PC-3 (cell line): ENCODE measurements around the gene COL15A1. TPM values are rescaled to one million over a fixed set of nuclear protein-coding genes. Genes with fewer than 3 reads are reported as not detected.

Experiments used
- ATAC-seq: fragments of 200-7000 bp; cut with Tn5 transposase; 2 replicates; pipeline ENCODE4 v1.9.1; 2020; ENCODE audit warnings: mild to moderate bottlenecking, moderate library complexity
- BruUV-seq: library from RNA; stranded (reverse); fragments of 400-500 nt; replicated peaks from 2 replicates; lab custom pipeline; 2021; lab: Mats Ljungman, UMichigan
- CTCF ChIA-PET: fragments of 300-600 bp; sonication (Branson Sonifier 250); formaldehyde crosslinking; loops from one replicate; lab custom pipeline; 2022; ENCODE audit warnings: antibody characterized with exemption; lab: Charles Lee
- POLR2A ChIA-PET: fragments of 300-600 bp; sonication (Branson Sonifier 250); formaldehyde crosslinking; loops from one replicate; lab custom pipeline; 2022; ENCODE audit warnings: antibody characterized with exemption; ENCODE audit not compliant: unreplicated experiment; lab: Charles Lee
- DNase-seq: peaks from one replicate; pipeline ENCODE4 v3.0.0-alpha.2; 2015
- H2AFZ ChIP-seq: fragments of 300-600 bp; sonication (generic); 2 replicates; pipeline ENCODE4 v1.6.0; 2016; ENCODE audit warnings: antibody characterized with exemption, low read length
- H3F3A ChIP-seq: fragments of 300-600 bp; sonication (generic); one replicate; pipeline ENCODE4 v1.6.0; 2017; ENCODE audit warnings: antibody characterized with exemption, low read length, control low read depth, mild to moderate bottlenecking; ENCODE audit not compliant: unreplicated experiment
- H3K27ac ChIP-seq: fragments of 300-600 bp; sonication (generic); 2 replicates; pipeline ENCODE4 v1.5.1; 2016; ENCODE audit warnings: mild to moderate bottlenecking, low read length
- H3K27me3 ChIP-seq: fragments of 300-600 bp; sonication (generic); 2 replicates; pipeline ENCODE4 v1.6.1; 2016; ENCODE audit warnings: low read length, mixed read lengths
- H3K36me3 ChIP-seq: fragments of 300-600 bp; sonication (generic); 2 replicates; pipeline ENCODE4 v1.6.1; 2016; ENCODE audit warnings: low read depth, mixed run types, low read length, mixed read lengths
- H3K4me1 ChIP-seq: fragments of 300-600 bp; sonication (generic); 2 replicates; pipeline ENCODE4 v1.5.1; 2016; ENCODE audit warnings: low read length; ENCODE audit not compliant: insufficient read depth
- H3K4me2 ChIP-seq: fragments of 300-600 bp; sonication (generic); 2 replicates; pipeline ENCODE4 v1.6.0; 2016; ENCODE audit warnings: low read length
- H3K4me3 ChIP-seq: fragments of 300-600 bp; sonication (generic); 2 replicates; pipeline ENCODE4 v1.5.1; 2016; ENCODE audit warnings: mild to moderate bottlenecking, low read length, mixed read lengths
- H3K79me2 ChIP-seq: fragments of 300-600 bp; sonication (generic); 2 replicates; pipeline ENCODE4 v1.6.1; 2017; ENCODE audit warnings: low read length, mixed read lengths
- H3K9ac ChIP-seq: fragments of 300-600 bp; sonication (generic); 2 replicates; pipeline ENCODE4 v1.6.0; 2016; ENCODE audit warnings: mild to moderate bottlenecking, low read length
- H3K9me2 ChIP-seq: fragments of 300-600 bp; sonication (generic); replicated peaks from 2 replicates; pipeline ENCODE4 v1.6.1; 2016; ENCODE audit warnings: mixed run types, low read length, mixed read lengths
- H3K9me3 ChIP-seq: fragments of 300-600 bp; sonication (generic); 2 replicates; pipeline ENCODE4 v1.6.1; 2016; ENCODE audit warnings: low read length, mixed read lengths
- H4K20me1 ChIP-seq: fragments of 300-600 bp; sonication (generic); 2 replicates; pipeline ENCODE4 v1.6.1; 2016; ENCODE audit warnings: low read length, mixed read lengths
- CTCF ChIP-seq: fragments of 300-600 bp; sonication (generic); conservative IDR thresholded peaks from 2 replicates; pipeline ENCODE4 v1.5.1; 2017; ENCODE audit warnings: antibody characterized with exemption, low read depth, mild to moderate bottlenecking, low read length
- EZH2 ChIP-seq: fragments of 300-600 bp; sonication (generic); IDR thresholded peaks from one replicate; pipeline ENCODE4 v1.6.1; 2017; ENCODE audit warnings: antibody characterized with exemption, mild to moderate bottlenecking, low read length; ENCODE audit not compliant: unreplicated experiment
- EZH2phosphoT487 ChIP-seq: fragments of 300-600 bp; sonication (generic); IDR thresholded peaks from 2 replicates; pipeline ENCODE4 v1.6.1; 2018; ENCODE audit warnings: mild to moderate bottlenecking, antibody characterized with exemption, low read length, borderline replicate concordance
- intact Hi-C: fragments of 100-400 bp; cut with micrococcal nuclease; formaldehyde crosslinking; loops from 2 replicates; pipeline ENCODE4 v1.9.0; 2023
- total RNA-seq: library from RNA; depleted of rRNA; stranded (reverse); fragments of >200 nt; gene quantifications from 2 replicates; pipeline ENCODE4 v1.2.3, GENCODE V29; 2014

The COL15A1 gene
- total RNA-seq, 1 experiment from 2014 or later = 0.04 TPM

GRCh38 chr9:99076483-99077171 lies 132.9 kb downstream of the COL15A1 start:
- POLR2A ChIA-PET = no interaction called here
- no peak for TF ChIP-seq CTCF
- TF ChIP-seq EZH2 = no peak
- no peak for TF ChIP-seq EZH2phosphoT487
- no TSS peak for BruUV-seq
- Histone ChIP-seq H3K4me3 (no peak overlapping the region), H3K4me1 (peaks cover 8% of the 10 kb centered on the region), H3K36me3 (no peaks in the 10 kb centered on the region), H3F3A (no peaks in the 10 kb centered on the region), H3K27me3 (no peaks in the 10 kb centered on the region), H4K20me1 (no peaks in the 10 kb centered on the region), H3K9ac (no peak overlapping the region), H3K4me2 (no peak overlapping the region), H3K79me2 (no peaks in the 10 kb centered on the region), H2AFZ (no peak overlapping the region), H3K9me2 (no peaks in the 10 kb centered on the region), H3K9me3 (no peaks in the 10 kb centered on the region), H3K27ac (no peak overlapping the region)
- no peak for DNase-seq
- intact Hi-C loops = no loop called here
- CTCF ChIA-PET = no interaction called here
- no peak for ATAC-seq

- Histone ChIP-seq H3K9ac (no peak overlapping the region), H3K9me2 (no peaks in the 10 kb centered on the region), H3K9me3 (no peaks in the 10 kb centered on the region), H3F3A (no peaks in the 10 kb centered on the region), H2AFZ (no peak overlapping the region), H3K27me3 (no peaks in the 10 kb centered on the region), H4K20me1 (no peaks in the 10 kb centered on the region), H3K27ac (no peak overlapping the region), H3K79me2 (no peaks in the 10 kb centered on the region), H3K4me1 (peaks cover 8% of the 10 kb centered on the region), H3K4me3 (no peak overlapping the region), H3K4me2 (no peak overlapping the region), H3K36me3 (no peaks in the 10 kb centered on the region)
- DNase-seq (no peak), ATAC-seq (no peak)
- no TSS peak for BruUV-seq
- ChIA-PET CTCF (no interaction called here), POLR2A (no interaction called here)
- intact Hi-C loops = no loop called here
- TF ChIP-seq EZH2 (no peak), CTCF (no peak), EZH2phosphoT487 (no peak)
These were observed 135.0 kb downstream of the COL15A1 start for GRCh38 chr9:99078717-99079116.

GRCh38 chr9:99079542-99079941 lies 135.8 kb downstream of the COL15A1 start:
- no peak overlapping the region for H3K4me3 ChIP-seq
- no TSS peak for BruUV-seq

More at GRCh38 chr9:99079542-99079941, 135.8 kb downstream of the COL15A1 start:
- intact Hi-C loops = no loop called here
- POLR2A ChIA-PET = no interaction called here
- no peaks in the 10 kb centered on the region for H4K20me1 ChIP-seq
- no peaks in the 10 kb centered on the region for H3F3A ChIP-seq
- no peaks in the 10 kb centered on the region for H3K79me2 ChIP-seq
- peaks cover 8% of the 10 kb centered on the region for H3K4me1 ChIP-seq
- TF ChIP-seq EZH2 (no peak), CTCF (no peak), EZH2phosphoT487 (no peak)
- CTCF ChIA-PET = no interaction called here
- no peak for DNase-seq
- no peak overlapping the region for H3K9ac ChIP-seq
- no peaks in the 10 kb centered on the region for H3K9me3 ChIP-seq
- no peaks in the 10 kb centered on the region for H3K36me3 ChIP-seq
- H3K9me2 ChIP-seq = no peaks in the 10 kb centered on the region
- ATAC-seq = no peak
- no peak overlapping the region for H3K4me2 ChIP-seq
- no peak overlapping the region for H3K27ac ChIP-seq
- H2AFZ ChIP-seq = no peak overlapping the region
- no peaks in the 10 kb centered on the region for H3K27me3 ChIP-seq
